Epithelial cell of proximal tubule (primary cell): ENCODE results near the gene ZNF106. TPM values are rescaled to one million over a fixed set of nuclear protein-coding genes. Genes with fewer than 3 reads are reported as not detected.

ENCODE experiments used
- DNase-seq: peaks from one replicate; pipeline ENCODE4 v3.0.0-alpha.2; 2011; ENCODE audit warnings: low read depth
- H3K4me3 ChIP-seq: 2 replicates; pipeline ENCODE4 v1.5.1; 2011; ENCODE audit warnings: low read depth, mild to moderate bottlenecking, low read length
- CTCF ChIP-seq: conservative IDR thresholded peaks from 2 replicates; pipeline ENCODE4 v1.5.1; 2012; ENCODE audit warnings: low read depth, mild to moderate bottlenecking, low read length
- total RNA-seq: library from RNA; depleted of rRNA; stranded (reverse); fragments of >200 nt; gene quantifications from 2 replicates; pipeline ENCODE4 v1.2.3, GENCODE V29; 2015

ZNF106 gene
- total RNA-seq, 1 donor from 2014 or later, result 27.1 TPM

GRCh38 chr15:42448281-42448680, 42.7 kb downstream of the ZNF106 start:
- no peak for TF ChIP-seq CTCF
- no peak overlapping the region for H3K4me3 ChIP-seq
- no peak for DNase-seq

GRCh38 chr15:42447599-42447998, 43.3 kb downstream of the ZNF106 start:
- no peak for TF ChIP-seq CTCF
- no peak for DNase-seq
- H3K4me3 ChIP-seq, result no peak overlapping the region

- no peak overlapping the region for H3K4me3 ChIP-seq
- no peak for DNase-seq
- no peak for TF ChIP-seq CTCF
These were observed 45.4 kb downstream of the ZNF106 start for GRCh38 chr15:42445551-42445950.

GRCh38 chr15:42444415-42445063, 46.4 kb downstream of the ZNF106 start:
- no peak for DNase-seq
- no peak overlapping the region for H3K4me3 ChIP-seq
- TF ChIP-seq CTCF, result no peak

GRCh38 chr15:42427429-42428223, 63.3 kb downstream of the ZNF106 start:
- no peak overlapping the region for H3K4me3 ChIP-seq
- DNase-seq, result no peak
- TF ChIP-seq CTCF, result no peak

- no peak overlapping the region for H3K4me3 ChIP-seq
- DNase-seq, result no peak
- TF ChIP-seq CTCF, result no peak
These were observed 69.6 kb downstream of the ZNF106 start for GRCh38 chr15:42421376-42421775.
